PC-9 (cell line): Measurements from ENCODE around the gene MAN1A2.

Experiments used
- EZH2 ChIP-seq: fragments of 200-600 bp; sonication (generic); IDR thresholded peaks from 2 replicates; pipeline ENCODE4 v1.8.0; 2017; ENCODE audit warnings: antibody characterized with exemption, low read depth
- TF ChIP-seq, protein P1 (sequence below): fragments of 200-600 bp; sonication (generic); conservative IDR thresholded peaks from 2 replicates; pipeline ENCODE4 v1.6.1; 2017; ENCODE audit warnings: mixed run types, antibody characterized with exemption, mild to moderate bottlenecking, moderate library complexity

DNA sequence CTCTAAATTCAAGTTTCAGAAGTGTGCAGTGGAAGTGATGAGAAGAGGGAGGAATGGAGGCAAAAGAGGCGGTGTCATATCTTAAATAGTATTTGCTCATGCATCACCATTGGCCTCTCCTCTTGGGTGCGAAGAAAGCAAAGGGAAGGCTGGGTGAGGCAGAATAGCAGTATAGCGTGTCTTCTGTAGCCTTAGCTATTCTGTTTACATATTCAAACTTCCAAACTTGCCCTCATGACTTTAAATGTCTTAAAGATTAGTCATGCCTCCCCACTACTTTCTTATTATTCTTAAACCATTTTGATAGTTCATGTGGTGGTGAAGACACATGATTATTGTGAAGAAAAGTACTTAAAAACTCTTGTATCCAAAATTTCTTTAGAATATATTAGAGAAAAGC is 134.0 kb downstream of the MAN1A2 start:
- TF ChIP-seq, protein P1, sequence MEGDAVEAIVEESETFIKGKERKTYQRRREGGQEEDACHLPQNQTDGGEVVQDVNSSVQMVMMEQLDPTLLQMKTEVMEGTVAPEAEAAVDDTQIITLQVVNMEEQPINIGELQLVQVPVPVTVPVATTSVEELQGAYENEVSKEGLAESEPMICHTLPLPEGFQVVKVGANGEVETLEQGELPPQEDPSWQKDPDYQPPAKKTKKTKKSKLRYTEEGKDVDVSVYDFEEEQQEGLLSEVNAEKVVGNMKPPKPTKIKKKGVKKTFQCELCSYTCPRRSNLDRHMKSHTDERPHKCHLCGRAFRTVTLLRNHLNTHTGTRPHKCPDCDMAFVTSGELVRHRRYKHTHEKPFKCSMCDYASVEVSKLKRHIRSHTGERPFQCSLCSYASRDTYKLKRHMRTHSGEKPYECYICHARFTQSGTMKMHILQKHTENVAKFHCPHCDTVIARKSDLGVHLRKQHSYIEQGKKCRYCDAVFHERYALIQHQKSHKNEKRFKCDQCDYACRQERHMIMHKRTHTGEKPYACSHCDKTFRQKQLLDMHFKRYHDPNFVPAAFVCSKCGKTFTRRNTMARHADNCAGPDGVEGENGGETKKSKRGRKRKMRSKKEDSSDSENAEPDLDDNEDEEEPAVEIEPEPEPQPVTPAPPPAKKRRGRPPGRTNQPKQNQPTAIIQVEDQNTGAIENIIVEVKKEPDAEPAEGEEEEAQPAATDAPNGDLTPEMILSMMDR = no peak
- no peak for TF ChIP-seq EZH2
